HEK293 (cell line): ENCODE data around the gene STX4.
A peak's percentile ranks its signal among the peaks of the same experiment; 100 is the strongest.

Experiments
- FEZF1 ChIP-seq: fragments of 450-650 bp; formaldehyde crosslinking; IDR thresholded peaks from 2 replicates; pipeline ENCODE4 v1.5.1; 2016; ENCODE audit warnings: missing biosample characterization, missing genetic modification characterization
- GLI2 ChIP-seq: fragments of 450-650 bp; formaldehyde crosslinking; IDR thresholded peaks from 2 replicates; pipeline ENCODE4; 2017; ENCODE audit warnings: missing biosample characterization, missing genetic modification characterization, low read depth, borderline replicate concordance
- GLIS1 ChIP-seq: fragments of 450-650 bp; formaldehyde crosslinking; IDR thresholded peaks from 2 replicates; pipeline ENCODE4 v1.5.1; 2016; ENCODE audit warnings: missing biosample characterization, missing genetic modification characterization
- KLF1 ChIP-seq: fragments of 450-650 bp; formaldehyde crosslinking; IDR thresholded peaks from 2 replicates; pipeline ENCODE4 v1.5.1; 2016; ENCODE audit warnings: missing biosample characterization, missing genetic modification characterization
- KLF8 ChIP-seq: fragments of 450-650 bp; formaldehyde crosslinking; IDR thresholded peaks from 2 replicates; pipeline ENCODE4 v1.5.1; 2016; ENCODE audit warnings: missing biosample characterization, missing genetic modification characterization
- MZF1 ChIP-seq: fragments of 450-650 bp; formaldehyde crosslinking; IDR thresholded peaks from 2 replicates; pipeline ENCODE4 v1.5.1; 2017; ENCODE audit warnings: missing biosample characterization, missing genetic modification characterization, borderline replicate concordance
- PRDM10 ChIP-seq: fragments of 450-650 bp; formaldehyde crosslinking; IDR thresholded peaks from 2 replicates; pipeline ENCODE4 v1.5.1; 2016; ENCODE audit warnings: missing biosample characterization, missing genetic modification characterization
- PRDM6 ChIP-seq: fragments of 450-650 bp; formaldehyde crosslinking; IDR thresholded peaks from 2 replicates; pipeline ENCODE4 v1.5.1; 2017; ENCODE audit warnings: missing biosample characterization, missing genetic modification characterization
- SALL2 ChIP-seq: fragments of 450-650 bp; formaldehyde crosslinking; IDR thresholded peaks from 2 replicates; pipeline ENCODE4 v1.5.0; 2017; ENCODE audit warnings: missing biosample characterization, mild to moderate bottlenecking, missing genetic modification characterization, borderline replicate concordance
- ZBTB17 ChIP-seq: fragments of 450-650 bp; formaldehyde crosslinking; IDR thresholded peaks from 2 replicates; pipeline ENCODE4 v1.5.1; 2016; ENCODE audit warnings: missing biosample characterization, missing genetic modification characterization
- ZBTB7A ChIP-seq: fragments of 450-650 bp; formaldehyde crosslinking; IDR thresholded peaks from 2 replicates; pipeline ENCODE4 v1.5.1; 2016; ENCODE audit warnings: low read depth, missing biosample characterization, missing genetic modification characterization
- ZNF114 ChIP-seq: fragments of 450-650 bp; formaldehyde crosslinking; IDR thresholded peaks from 2 replicates; pipeline ENCODE4 v1.5.0; 2017; ENCODE audit warnings: missing biosample characterization, missing genetic modification characterization
- ZNF140 ChIP-seq: fragments of 450-650 bp; formaldehyde crosslinking; IDR thresholded peaks from 2 replicates; pipeline ENCODE4 v1.5.1; 2016; ENCODE audit warnings: missing biosample characterization, missing genetic modification characterization
- ZNF184 ChIP-seq: fragments of 450-650 bp; IDR thresholded peaks from 2 replicates; pipeline ENCODE4 v1.5.1; 2018; ENCODE audit warnings: missing biosample characterization, mild to moderate bottlenecking, missing genetic modification characterization
- ZNF24 ChIP-seq: fragments of 450-650 bp; formaldehyde crosslinking; IDR thresholded peaks from 2 replicates; pipeline ENCODE4 v1.5.1; 2016; ENCODE audit warnings: missing biosample characterization, missing genetic modification characterization
- ZNF394 ChIP-seq: fragments of 450-650 bp; formaldehyde crosslinking; IDR thresholded peaks from 2 replicates; pipeline ENCODE4 v1.5.1; 2016; ENCODE audit warnings: missing biosample characterization, missing genetic modification characterization, mild to moderate bottlenecking, moderate library complexity, borderline replicate concordance
- ZNF473 ChIP-seq: fragments of 450-650 bp; formaldehyde crosslinking; IDR thresholded peaks from 2 replicates; pipeline ENCODE4 v1.5.1; 2017; ENCODE audit warnings: missing biosample characterization, missing genetic modification characterization
- ZNF530 ChIP-seq: fragments of 450-650 bp; formaldehyde crosslinking; IDR thresholded peaks from 2 replicates; pipeline ENCODE4 v1.5.1; 2016; ENCODE audit warnings: low read depth, missing biosample characterization, missing genetic modification characterization
- ZNF544 ChIP-seq: fragments of 450-650 bp; formaldehyde crosslinking; IDR thresholded peaks from 2 replicates; pipeline ENCODE4 v1.5.0; 2017; ENCODE audit warnings: missing biosample characterization, missing genetic modification characterization
- ZNF768 ChIP-seq: fragments of 450-650 bp; formaldehyde crosslinking; IDR thresholded peaks from 2 replicates; pipeline ENCODE4 v1.5.1; 2018; ENCODE audit warnings: missing biosample characterization, mild to moderate bottlenecking, missing genetic modification characterization
- ZNF837 ChIP-seq: fragments of 450-650 bp; formaldehyde crosslinking; IDR thresholded peaks from 2 replicates; pipeline ENCODE4 v1.5.1; 2016; ENCODE audit warnings: missing biosample characterization, missing genetic modification characterization
- ZSCAN30 ChIP-seq: fragments of 450-650 bp; IDR thresholded peaks from 2 replicates; pipeline ENCODE4 v1.5.1; 2018; ENCODE audit warnings: missing biosample characterization, mild to moderate bottlenecking, missing genetic modification characterization, moderate library complexity
- ZXDB ChIP-seq: fragments of 450-650 bp; formaldehyde crosslinking; IDR thresholded peaks from 2 replicates; pipeline ENCODE4 v1.5.1; 2016; ENCODE audit warnings: missing biosample characterization, missing genetic modification characterization
- TF ChIP-seq, protein P1 (sequence below): fragments of 450-650 bp; formaldehyde crosslinking; IDR thresholded peaks from 2 replicates; pipeline ENCODE4 v1.5.1; 2016; ENCODE audit warnings: missing biosample characterization, missing genetic modification characterization
- TF ChIP-seq, protein P2 (sequence below): fragments of 450-650 bp; formaldehyde crosslinking; IDR thresholded peaks from 2 replicates; pipeline ENCODE4 v1.5.1; 2016; ENCODE audit warnings: missing biosample characterization, missing genetic modification characterization, low read depth
- TF ChIP-seq, protein P3 (sequence below): fragments of 450-650 bp; formaldehyde crosslinking; IDR thresholded peaks from 2 replicates; pipeline ENCODE4 v1.5.1; 2016; ENCODE audit warnings: missing biosample characterization, missing genetic modification characterization

Gene STX4

GRCh38 chr16:31032736-31033708, at the start of gene STX4 (continued):
- TF ChIP-seq PRDM10 (tag by site-specific recombination): peak; percentile 92
- TF ChIP-seq ZNF140: no peak
- no peak; the same call in none of the 2 replicates for TF ChIP-seq ZNF184 (tag by site-specific recombination)
- peak; percentile 72; the same call in 1 of the 2 replicates for TF ChIP-seq ZNF394 (tag by site-specific recombination)
- TF ChIP-seq ZNF114 (tag by site-specific recombination): no peak
- TF ChIP-seq KLF8 (tag by site-specific recombination): peak; percentile 90
- TF ChIP-seq, protein P1, sequence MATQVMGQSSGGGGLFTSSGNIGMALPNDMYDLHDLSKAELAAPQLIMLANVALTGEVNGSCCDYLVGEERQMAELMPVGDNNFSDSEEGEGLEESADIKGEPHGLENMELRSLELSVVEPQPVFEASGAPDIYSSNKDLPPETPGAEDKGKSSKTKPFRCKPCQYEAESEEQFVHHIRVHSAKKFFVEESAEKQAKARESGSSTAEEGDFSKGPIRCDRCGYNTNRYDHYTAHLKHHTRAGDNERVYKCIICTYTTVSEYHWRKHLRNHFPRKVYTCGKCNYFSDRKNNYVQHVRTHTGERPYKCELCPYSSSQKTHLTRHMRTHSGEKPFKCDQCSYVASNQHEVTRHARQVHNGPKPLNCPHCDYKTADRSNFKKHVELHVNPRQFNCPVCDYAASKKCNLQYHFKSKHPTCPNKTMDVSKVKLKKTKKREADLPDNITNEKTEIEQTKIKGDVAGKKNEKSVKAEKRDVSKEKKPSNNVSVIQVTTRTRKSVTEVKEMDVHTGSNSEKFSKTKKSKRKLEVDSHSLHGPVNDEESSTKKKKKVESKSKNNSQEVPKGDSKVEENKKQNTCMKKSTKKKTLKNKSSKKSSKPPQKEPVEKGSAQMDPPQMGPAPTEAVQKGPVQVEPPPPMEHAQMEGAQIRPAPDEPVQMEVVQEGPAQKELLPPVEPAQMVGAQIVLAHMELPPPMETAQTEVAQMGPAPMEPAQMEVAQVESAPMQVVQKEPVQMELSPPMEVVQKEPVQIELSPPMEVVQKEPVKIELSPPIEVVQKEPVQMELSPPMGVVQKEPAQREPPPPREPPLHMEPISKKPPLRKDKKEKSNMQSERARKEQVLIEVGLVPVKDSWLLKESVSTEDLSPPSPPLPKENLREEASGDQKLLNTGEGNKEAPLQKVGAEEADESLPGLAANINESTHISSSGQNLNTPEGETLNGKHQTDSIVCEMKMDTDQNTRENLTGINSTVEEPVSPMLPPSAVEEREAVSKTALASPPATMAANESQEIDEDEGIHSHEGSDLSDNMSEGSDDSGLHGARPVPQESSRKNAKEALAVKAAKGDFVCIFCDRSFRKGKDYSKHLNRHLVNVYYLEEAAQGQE (tag by site-specific recombination): peak; percentile 52
- TF ChIP-seq, protein P2, sequence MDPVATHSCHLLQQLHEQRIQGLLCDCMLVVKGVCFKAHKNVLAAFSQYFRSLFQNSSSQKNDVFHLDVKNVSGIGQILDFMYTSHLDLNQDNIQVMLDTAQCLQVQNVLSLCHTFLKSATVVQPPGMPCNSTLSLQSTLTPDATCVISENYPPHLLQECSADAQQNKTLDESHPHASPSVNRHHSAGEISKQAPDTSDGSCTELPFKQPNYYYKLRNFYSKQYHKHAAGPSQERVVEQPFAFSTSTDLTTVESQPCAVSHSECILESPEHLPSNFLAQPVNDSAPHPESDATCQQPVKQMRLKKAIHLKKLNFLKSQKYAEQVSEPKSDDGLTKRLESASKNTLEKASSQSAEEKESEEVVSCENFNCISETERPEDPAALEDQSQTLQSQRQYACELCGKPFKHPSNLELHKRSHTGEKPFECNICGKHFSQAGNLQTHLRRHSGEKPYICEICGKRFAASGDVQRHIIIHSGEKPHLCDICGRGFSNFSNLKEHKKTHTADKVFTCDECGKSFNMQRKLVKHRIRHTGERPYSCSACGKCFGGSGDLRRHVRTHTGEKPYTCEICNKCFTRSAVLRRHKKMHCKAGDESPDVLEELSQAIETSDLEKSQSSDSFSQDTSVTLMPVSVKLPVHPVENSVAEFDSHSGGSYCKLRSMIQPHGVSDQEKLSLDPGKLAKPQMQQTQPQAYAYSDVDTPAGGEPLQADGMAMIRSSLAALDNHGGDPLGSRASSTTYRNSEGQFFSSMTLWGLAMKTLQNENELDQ (tag by site-specific recombination): no peak
- TF ChIP-seq ZNF530 (tag by site-specific recombination): no peak
- peak; percentile 89; the same call in 1 of the 2 replicates for TF ChIP-seq ZBTB7A (tag by site-specific recombination)
- TF ChIP-seq FEZF1: peak; percentile 22; the same call in 1 of the 2 replicates
- TF ChIP-seq GLI2 (tag by site-specific recombination): no peak
- peak; percentile 97 for TF ChIP-seq ZBTB17 (tag by site-specific recombination)
- TF ChIP-seq PRDM6 (tag by site-specific recombination): no peak
- peak; percentile 88 for TF ChIP-seq ZSCAN30
- TF ChIP-seq, protein P3, sequence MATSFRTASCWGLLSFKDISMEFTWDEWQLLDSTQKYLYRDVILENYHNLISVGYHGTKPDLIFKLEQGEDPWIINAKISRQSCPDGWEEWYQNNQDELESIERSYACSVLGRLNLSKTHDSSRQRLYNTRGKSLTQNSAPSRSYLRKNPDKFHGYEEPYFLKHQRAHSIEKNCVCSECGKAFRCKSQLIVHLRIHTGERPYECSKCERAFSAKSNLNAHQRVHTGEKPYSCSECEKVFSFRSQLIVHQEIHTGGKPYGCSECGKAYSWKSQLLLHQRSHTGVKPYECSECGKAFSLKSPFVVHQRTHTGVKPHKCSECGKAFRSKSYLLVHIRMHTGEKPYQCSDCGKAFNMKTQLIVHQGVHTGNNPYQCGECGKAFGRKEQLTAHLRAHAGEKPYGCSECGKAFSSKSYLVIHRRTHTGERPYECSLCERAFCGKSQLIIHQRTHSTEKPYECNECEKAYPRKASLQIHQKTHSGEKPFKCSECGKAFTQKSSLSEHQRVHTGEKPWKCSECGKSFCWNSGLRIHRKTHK (tag by site-specific recombination): no peak
- peak; percentile 60 for TF ChIP-seq KLF1
- no peak for TF ChIP-seq MZF1 (tag by site-specific recombination)
- TF ChIP-seq ZNF544 (tag by site-specific recombination): no peak
- peak; percentile 62 for TF ChIP-seq GLIS1
- no peak for TF ChIP-seq ZNF473 (tag by site-specific recombination)
- TF ChIP-seq ZNF768 (tag by site-specific recombination): no peak
- TF ChIP-seq ZNF837 (tag by site-specific recombination): no peak
- no peak for TF ChIP-seq SALL2 (tag by site-specific recombination)
- peak; percentile 95 for TF ChIP-seq ZXDB
- TF ChIP-seq ZNF24 (tag by site-specific recombination): peak; percentile 98
